IMR-90 (cell line): Measurements from ENCODE around the gene LIG1. TPM values are rescaled to one million over a fixed set of nuclear protein-coding genes. Genes with fewer than 3 reads are reported as not detected.

Source experiments
- ATAC-seq: fragments of 200-7000 bp; cut with Tn5 transposase; 2 replicates; pipeline ENCODE4 v1.9.1; 2020; ENCODE audit warnings: low read depth, mild to moderate bottlenecking, moderate library complexity
- Bru-seq: library from RNA; stranded (reverse); fragments of 400-500 nt; gene quantifications from one replicate; lab custom pipeline; 2021; lab: Mats Ljungman, UMichigan
- BruChase-seq, 2 experiments: library from RNA; stranded (reverse); fragments of 400-500 nt; gene quantifications; one replicate each; lab custom pipeline; 2021; lab: Mats Ljungman, UMichigan
- BruUV-seq: library from RNA; stranded (reverse); fragments of 400-500 nt; replicated peaks from 2 replicates; lab custom pipeline; 2021; lab: Mats Ljungman, UMichigan
- CTCF ChIA-PET: fragments of 300-600 bp; formaldehyde crosslinking; extraction: SDS; loops from one replicate; lab custom pipeline; 2021; ENCODE audit warnings: antibody characterized with exemption; lab: Yijun Ruan, JAX
- POLR2A ChIA-PET: fragments of 300-600 bp; sonication (Branson Sonifier 250); formaldehyde crosslinking; loops from one replicate; lab custom pipeline; 2022; ENCODE audit warnings: antibody characterized with exemption; ENCODE audit not compliant: unreplicated experiment; lab: Charles Lee
- DNase-seq: peaks from one replicate; pipeline ENCODE4 v3.0.0; 2013
- H2AFZ ChIP-seq: replicated peaks from 2 replicates; pipeline ENCODE3; 2013; ENCODE audit warnings: low read length, mild to moderate bottlenecking; ENCODE audit not compliant: poor library complexity
- H2AK5ac ChIP-seq: 2 replicates; pipeline ENCODE4 v1.6.1; 2013; ENCODE audit warnings: low read depth, low read length, inconsistent platforms
- H2AK9ac ChIP-seq: replicated peaks from 2 replicates; pipeline ENCODE3; 2013; ENCODE audit warnings: mild to moderate bottlenecking, low read depth, low read length, moderate library complexity; ENCODE audit not compliant: poor library complexity
- H2BK120ac ChIP-seq: 2 replicates; pipeline ENCODE4 v1.6.1; 2013; ENCODE audit warnings: low read depth, low read length, inconsistent platforms
- H2BK15ac ChIP-seq: 3 replicates; pipeline ENCODE4 v1.6.1; 2013; ENCODE audit warnings: low read depth, low read length, inconsistent platforms
- H2BK20ac ChIP-seq: 2 replicates; pipeline ENCODE4 v1.6.1; 2013; ENCODE audit warnings: low read depth, mild to moderate bottlenecking, inconsistent platforms, low read length, moderate library complexity
- H2BK5ac ChIP-seq: 2 replicates; pipeline ENCODE4 v1.6.1; 2013; ENCODE audit warnings: mild to moderate bottlenecking, low read depth, low read length, inconsistent platforms; ENCODE audit not compliant: poor library complexity, severe bottlenecking
- H3K14ac ChIP-seq: replicated peaks from 2 replicates; pipeline ENCODE4 v1.6.1; 2013; ENCODE audit warnings: low read depth, low read length, inconsistent platforms
- H3K18ac ChIP-seq: 2 replicates; pipeline ENCODE4 v1.6.1; 2013; ENCODE audit warnings: low read depth, low read length, control low read depth
- H3K23ac ChIP-seq: 2 replicates; pipeline ENCODE4 v1.6.1; 2013; ENCODE audit warnings: low read depth, low read length, inconsistent platforms
- H3K27ac ChIP-seq: 2 replicates; pipeline ENCODE4 v1.5.1; 2013; ENCODE audit warnings: mild to moderate bottlenecking, control low read depth, low read length; ENCODE audit not compliant: insufficient read depth
- H3K27me3 ChIP-seq: 2 replicates; pipeline ENCODE4 v1.6.1; 2013; ENCODE audit warnings: low read length; ENCODE audit not compliant: control insufficient read depth, insufficient read depth
- H3K36me3 ChIP-seq: 2 replicates; pipeline ENCODE4 v1.6.1; 2013; ENCODE audit warnings: low read length, mixed read lengths; ENCODE audit not compliant: control insufficient read depth, insufficient read depth
- H3K4ac ChIP-seq: 2 replicates; pipeline ENCODE4 v1.6.1; 2013; ENCODE audit warnings: low read depth, low read length, inconsistent platforms
- H3K4me1 ChIP-seq: 2 replicates; pipeline ENCODE4 v1.6.1; 2013; ENCODE audit warnings: low read length, mixed read lengths; ENCODE audit not compliant: control insufficient read depth, insufficient read depth
- H3K4me2 ChIP-seq: 2 replicates; pipeline ENCODE4 v1.6.1; 2013; ENCODE audit warnings: low read depth, mild to moderate bottlenecking, control low read depth, low read length, moderate library complexity
- H3K4me3 ChIP-seq: 2 replicates; pipeline ENCODE4 v1.5.1; 2013; ENCODE audit warnings: low read depth, mild to moderate bottlenecking, control low read depth, low read length, moderate library complexity; ENCODE audit not compliant: insufficient read depth
- H3K56ac ChIP-seq: 2 replicates; pipeline ENCODE4 v1.6.1; 2013; ENCODE audit warnings: low read length, inconsistent platforms; ENCODE audit not compliant: insufficient read depth; ENCODE audit errors: extremely low read depth
- H3K79me1 ChIP-seq, 2 experiments: 2 replicates each; pipeline ENCODE4 v1.6.1; 2013; ENCODE audit warnings: low read length in 2 of 2, inconsistent platforms in 1 of 2, low read depth in 1 of 2
- H3K9ac ChIP-seq: 2 replicates; pipeline ENCODE4 v1.6.1; 2013; ENCODE audit warnings: low read depth, low read length, control low read depth
- H3K9me1 ChIP-seq: 2 replicates; pipeline ENCODE4 v1.6.1; 2013; ENCODE audit warnings: low read length, inconsistent platforms; ENCODE audit not compliant: insufficient read depth
- H3K9me3 ChIP-seq: 2 replicates; pipeline ENCODE4 v1.6.1; 2013; ENCODE audit warnings: low read length; ENCODE audit not compliant: control insufficient read depth, insufficient read depth
- H4K20me1 ChIP-seq: 2 replicates; pipeline ENCODE4 v1.6.1; 2013; ENCODE audit warnings: low read length, inconsistent platforms; ENCODE audit not compliant: insufficient read depth
- H4K5ac ChIP-seq: 2 replicates; pipeline ENCODE4 v1.6.1; 2013; ENCODE audit warnings: mild to moderate bottlenecking, low read depth, low read length, control low read depth
- H4K8ac ChIP-seq, 2 experiments: 2 replicates each; pipeline ENCODE4 v1.6.1; 2013; ENCODE audit warnings: low read depth in 2 of 2, low read length in 2 of 2, control low read depth in 1 of 2, inconsistent platforms in 1 of 2
- H4K91ac ChIP-seq: 2 replicates; pipeline ENCODE4 v1.6.1; 2013; ENCODE audit warnings: low read depth, low read length, inconsistent platforms; ENCODE audit not compliant: insufficient read depth
- BHLHE40 ChIP-seq: fragments of 150-350 bp; IDR thresholded peaks from 2 replicates; pipeline ENCODE4 v1.6.1; 2016; ENCODE audit warnings: mild to moderate bottlenecking, low read depth, low read length
- CHD1 ChIP-seq: IDR thresholded peaks from 2 replicates; pipeline ENCODE4 v1.6.1; 2012; ENCODE audit warnings: low read depth, low read length, improper control_type of control experiment
- FOS ChIP-seq: fragments of 150-350 bp; IDR thresholded peaks from 2 replicates; pipeline ENCODE4 v1.6.1; 2016; ENCODE audit warnings: low read depth, low read length
- MAFK ChIP-seq: IDR thresholded peaks from 2 replicates; pipeline ENCODE4 v1.6.1; 2012; ENCODE audit warnings: low read depth, low read length, improper control_type of control experiment
- MAZ ChIP-seq: IDR thresholded peaks from 2 replicates; pipeline ENCODE4 v1.6.1; 2012; ENCODE audit warnings: low read depth, mild to moderate bottlenecking, low read length, improper control_type of control experiment, moderate library complexity, borderline replicate concordance
- MXI1 ChIP-seq: IDR thresholded peaks from 2 replicates; pipeline ENCODE4 v1.6.1; 2012; ENCODE audit warnings: low read depth, mild to moderate bottlenecking, low read length, moderate library complexity, borderline replicate concordance
- NFE2L2 ChIP-seq: fragments of 150-350 bp; IDR thresholded peaks from 2 replicates; pipeline ENCODE4 v1.6.1; 2016; ENCODE audit warnings: low read depth, mild to moderate bottlenecking, low read length
- POLR2A ChIP-seq: IDR thresholded peaks from 2 replicates; pipeline ENCODE4 v1.6.1; 2012; ENCODE audit warnings: mild to moderate bottlenecking, low read depth, low read length
- RCOR1 ChIP-seq: IDR thresholded peaks from 2 replicates; pipeline ENCODE4 v1.6.1; 2012; ENCODE audit warnings: mild to moderate bottlenecking, low read length, improper control_type of control experiment; ENCODE audit not compliant: insufficient replicate concordance
- RFX5 ChIP-seq: IDR thresholded peaks from 2 replicates; pipeline ENCODE4 v1.8.0; 2012; ENCODE audit warnings: low read depth, mild to moderate bottlenecking, low read length, moderate library complexity
- SMC3 ChIP-seq: fragments of 150-350 bp; IDR thresholded peaks from 2 replicates; pipeline ENCODE4 v1.6.1; 2016; ENCODE audit warnings: low read depth, mild to moderate bottlenecking, antibody characterized with exemption, low read length, moderate library complexity
- WGBS, 2 experiments: methylation state at CpG; one replicate each; pipeline versions ENCODE4 v1.1.5 to v1.1.7; 2013; ENCODE audit warnings: missing lambda C conversion rate in 2 of 2; ENCODE audit not compliant: insufficient read length in 1 of 2; ENCODE audit errors: extremely low coverage in 2 of 2; 5-methylcytosine and 5-hydroxymethylcytosine counted together
- dilution Hi-C: fragments of 300-500 bp; cut with HindIII; formaldehyde crosslinking; loops from one replicate; pipeline ENCODE4 v1.14.3; 2018; ENCODE audit warnings: low sequenced_read_pairs; ENCODE audit not compliant: unreplicated experiment
- in situ Hi-C: fragments of 300-500 bp; cut with MboI; formaldehyde crosslinking; loops from 3 replicates; pipeline ENCODE4 v1.14.3; 2019; ENCODE audit warnings: low sequenced_read_pairs, inconsistent platforms, mixed read lengths
- intact Hi-C: fragments of 100-400 bp; cut with micrococcal nuclease; formaldehyde crosslinking; loops from 2 replicates; pipeline ENCODE4 v1.10.0; 2022
- long read RNA-seq: library from polyadenylated mRNA; unstranded; transcript quantifications from one replicate; pipeline ENCODE4 v2.0.0, GENCODE V29; 2021; ENCODE audit not compliant: unreplicated experiment
- polyA plus RNA-seq, 3 experiments: library from polyadenylated mRNA; depleted of rRNA; stranded (reverse); fragments of >200 nt; gene quantifications; 2 replicates each; pipeline ENCODE4 v1.2.3, GENCODE V29; 2012; ENCODE audit warnings: low replicate concordance in 1 of 3
- total RNA-seq: library from RNA; depleted of rRNA; stranded (reverse); fragments of >200 nt; gene quantifications from 2 replicates; pipeline ENCODE4 v1.2.3, GENCODE V29; 2012; rRNA removed
- TF ChIP-seq, protein P1 (sequence below): fragments of 150-350 bp; IDR thresholded peaks from 2 replicates; pipeline ENCODE4 v1.6.1; 2017; ENCODE audit warnings: mild to moderate bottlenecking, antibody characterized with exemption, low read length, low read depth
- TF ChIP-seq, protein P2 (sequence below): conservative IDR thresholded peaks from 2 replicates; pipeline ENCODE4 v1.5.1; 2012; ENCODE audit warnings: mild to moderate bottlenecking, low read depth, low read length, improper control_type of control experiment

The LIG1 gene
- total RNA-seq, result 24.9 and 30.8 TPM in 2 replicates
- polyA plus RNA-seq (2012; rRNA removed), result 33.5 and 34.0 TPM in 2 replicates
- polyA plus RNA-seq (2012; cell fraction: cytosol; rRNA removed), result 18.0 and 18.4 TPM in 2 replicates
- 60.4 and 99.1 TPM in 2 replicates for polyA plus RNA-seq (2012; cell fraction: nucleus; rRNA removed; ENCODE audit: low replicate concordance)
- Bru-seq, nascent RNA, result percentile 48 among the genes with signal in this experiment
- percentile 51 among the genes with signal in this experiment for BruChase-seq, experiment 1, labeled RNA remaining after a 6-hour chase
- BruChase-seq, experiment 2, labeled RNA remaining after a 2-hour chase, result percentile 49 among the genes with signal in this experiment
- long read RNA-seq, partial matches to known transcripts, result 8 of 15 reads
- long read RNA-seq, other reads (novel, unspliced or antisense), result 4 of 15 reads

DNA sequence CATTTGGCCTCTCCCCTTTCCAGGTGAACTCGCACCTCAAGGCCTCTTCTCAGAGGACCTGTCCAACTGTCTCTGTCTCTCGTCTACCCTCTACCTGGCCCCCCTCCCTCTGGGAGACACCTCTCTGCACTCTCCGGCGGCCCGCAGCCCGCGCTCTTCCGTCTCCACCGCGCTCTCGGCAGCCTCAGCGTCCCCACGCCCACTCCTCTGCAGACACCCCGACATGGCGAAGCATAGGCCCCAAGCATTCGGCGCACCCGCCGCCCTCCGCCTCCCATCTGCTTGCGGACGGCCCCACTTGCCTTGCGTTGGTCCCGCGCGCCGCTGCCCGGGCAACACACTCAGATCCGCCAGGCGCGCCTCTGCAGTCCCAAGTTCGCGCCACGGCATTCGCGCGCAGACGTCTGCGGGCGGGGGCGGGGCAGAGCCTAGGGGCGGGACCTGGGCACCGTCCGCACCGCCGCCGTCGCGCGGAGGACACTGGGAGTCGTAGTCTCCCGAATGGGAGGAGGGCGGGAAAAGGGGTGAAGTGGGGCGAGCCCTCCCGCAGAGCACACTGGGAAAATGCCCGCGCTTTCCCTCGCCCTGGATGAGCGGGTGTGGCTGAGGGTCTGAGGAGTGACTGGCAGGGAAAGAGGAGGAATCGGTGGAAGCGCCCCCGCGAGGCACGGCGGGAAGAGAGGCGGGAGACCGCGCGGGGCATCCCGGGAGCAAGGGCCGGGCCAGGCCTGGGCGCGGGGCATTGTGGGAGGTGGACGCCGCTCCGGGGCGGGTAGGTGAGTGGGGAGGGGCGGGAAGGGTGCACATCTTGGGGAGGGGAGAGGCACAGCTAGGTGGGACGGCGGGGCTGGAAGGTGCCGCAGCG is at the start of gene LIG1, which contains the start of gene ZSWIM9:
LIG1 (minus strand) TSS at position 406 of the 865 bp plus-strand sequence. CDS start 4,778 bp downstream, outside the sequence.
ZSWIM9 (plus strand) TSS at position 742 of the 865 bp plus-strand sequence. CDS start 1,123 bp downstream, outside the sequence.
- H2AFZ ChIP-seq, result peak within 1 kb of the TSS; percentile 100
- H3K27ac ChIP-seq, result peak within 1 kb of the TSS; percentile 98
- intact Hi-C loops, result no loop called here
- WGBS, 2 experiments, result 1% methylated on average over 27 of the region's 82 CpGs; no CpG with 5 or more reads in 1 of the 2 experiments
- H4K91ac ChIP-seq, result peak within 1 kb of the TSS; percentile 94
- H3K4me2 ChIP-seq, result peak within 1 kb of the TSS; percentile 99
- H3K23ac ChIP-seq, result peak within 1 kb of the TSS; percentile 94
- in situ Hi-C loops, result no loop called here
- peak within 1 kb of the TSS; percentile 100 for H2BK5ac ChIP-seq
- peak within 1 kb of the TSS; percentile 51; the same call in 1 of the 3 replicates for H2BK15ac ChIP-seq
- H4K5ac ChIP-seq, result peak within 1 kb of the TSS; percentile 94
- H3K36me3 ChIP-seq, result peaks cover 12% of the 10 kb centered on the region
- peaks cover 3% of the 10 kb centered on the region; the same call in 1 of the 2 replicates for H4K20me1 ChIP-seq
- peak within 1 kb of the TSS; percentile 96 for H3K9ac ChIP-seq
- no TSS peak for BruUV-seq
- no peaks in the 10 kb centered on the region for H3K9me3 ChIP-seq
- peak within 1 kb of the TSS; percentile 97 for H3K18ac ChIP-seq
- DNase-seq (peak; percentile 95), ATAC-seq (peak; percentile 95)
- no peaks in the 10 kb centered on the region for H3K27me3 ChIP-seq
- H3K79me1 ChIP-seq, result peaks cover 26 to 50% of the 10 kb centered on the region in 2 experiments
- peak within 1 kb of the TSS; percentile 84 for H3K4me3 ChIP-seq
- H2AK9ac ChIP-seq, result peak within 1 kb of the TSS; percentile 99
- H3K14ac ChIP-seq, result peak within 1 kb of the TSS; percentile 97
- H2BK20ac ChIP-seq, result peak within 1 kb of the TSS; percentile 69; the same call in 1 of the 2 replicates
- H3K9me1 ChIP-seq, result peaks cover 11% of the 10 kb centered on the region
- H2BK120ac ChIP-seq, result peak within 1 kb of the TSS; percentile 87
- H3K56ac ChIP-seq, result peak within 1 kb of the TSS; percentile 95
- peak within 1 kb of the TSS; percentile 76 for H2AK5ac ChIP-seq
- peaks cover 2% of the 10 kb centered on the region for H3K4me1 ChIP-seq
- peak within 1 kb of the TSS; percentile 97 to 99 for H4K8ac ChIP-seq
- H3K4ac ChIP-seq, result peak within 1 kb of the TSS; percentile 88
- ChIA-PET POLR2A (interaction anchor here (0.6 kb wide), 1 partner anchor 86 kb away, joined by 10 read pairs; the partner anchor contains the start of gene CARD8), CTCF (no interaction called here)
- dilution Hi-C loops, result no loop called here
- no peak for TF ChIP-seq RFX5
- TF ChIP-seq POLR2A, result peak; percentile 18; the same call in 1 of the 2 replicates
- TF ChIP-seq CHD1, result no peak
- no peak for TF ChIP-seq FOS
- TF ChIP-seq MXI1, result peak; percentile 76
- TF ChIP-seq BHLHE40, result no peak
- no peak for TF ChIP-seq RCOR1
- no peak for TF ChIP-seq NFE2L2
- peak; percentile 86 for TF ChIP-seq MAZ
- TF ChIP-seq, protein P1, sequence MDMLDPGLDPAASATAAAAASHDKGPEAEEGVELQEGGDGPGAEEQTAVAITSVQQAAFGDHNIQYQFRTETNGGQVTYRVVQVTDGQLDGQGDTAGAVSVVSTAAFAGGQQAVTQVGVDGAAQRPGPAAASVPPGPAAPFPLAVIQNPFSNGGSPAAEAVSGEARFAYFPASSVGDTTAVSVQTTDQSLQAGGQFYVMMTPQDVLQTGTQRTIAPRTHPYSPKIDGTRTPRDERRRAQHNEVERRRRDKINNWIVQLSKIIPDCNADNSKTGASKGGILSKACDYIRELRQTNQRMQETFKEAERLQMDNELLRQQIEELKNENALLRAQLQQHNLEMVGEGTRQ, result no peak
- TF ChIP-seq MAFK, result no peak
- TF ChIP-seq, protein P2, sequence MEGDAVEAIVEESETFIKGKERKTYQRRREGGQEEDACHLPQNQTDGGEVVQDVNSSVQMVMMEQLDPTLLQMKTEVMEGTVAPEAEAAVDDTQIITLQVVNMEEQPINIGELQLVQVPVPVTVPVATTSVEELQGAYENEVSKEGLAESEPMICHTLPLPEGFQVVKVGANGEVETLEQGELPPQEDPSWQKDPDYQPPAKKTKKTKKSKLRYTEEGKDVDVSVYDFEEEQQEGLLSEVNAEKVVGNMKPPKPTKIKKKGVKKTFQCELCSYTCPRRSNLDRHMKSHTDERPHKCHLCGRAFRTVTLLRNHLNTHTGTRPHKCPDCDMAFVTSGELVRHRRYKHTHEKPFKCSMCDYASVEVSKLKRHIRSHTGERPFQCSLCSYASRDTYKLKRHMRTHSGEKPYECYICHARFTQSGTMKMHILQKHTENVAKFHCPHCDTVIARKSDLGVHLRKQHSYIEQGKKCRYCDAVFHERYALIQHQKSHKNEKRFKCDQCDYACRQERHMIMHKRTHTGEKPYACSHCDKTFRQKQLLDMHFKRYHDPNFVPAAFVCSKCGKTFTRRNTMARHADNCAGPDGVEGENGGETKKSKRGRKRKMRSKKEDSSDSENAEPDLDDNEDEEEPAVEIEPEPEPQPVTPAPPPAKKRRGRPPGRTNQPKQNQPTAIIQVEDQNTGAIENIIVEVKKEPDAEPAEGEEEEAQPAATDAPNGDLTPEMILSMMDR, result 0 out of 2 replicates have a peak, but pooled peaks have one; percentile 23
- TF ChIP-seq SMC3, result no peak
